Measurements from ENCODE around the gene ASB6. TPM values are rescaled to one million over a fixed set of nuclear protein-coding genes. Genes with fewer than 3 reads are reported as not detected.
A peak's percentile ranks its signal among the peaks of the same experiment; 100 is the strongest.

The ASB6 gene
- total and polyA plus RNA-seq, 2 of the 13 experiments (the other 11 are each of a cell fraction or from before 2014, with no cell fraction given): 8.2 to 8.4 TPM

- TF ChIP-seq ONECUT2 (CRISPR knock-in tag; IDR thresholded peaks at IDR 0.05): peak; percentile 54
- peak; percentile 7; the same call in 1 of the 2 replicates for TF ChIP-seq GLI4 (CRISPR knock-in tag; IDR thresholded peaks at IDR 0.05; ENCODE audit: borderline replicate concordance)
- no peak; the same call in 1 of the 2 replicates for TF ChIP-seq CENPBD1 (CRISPR knock-in tag; IDR thresholded peaks at IDR 0.05; ENCODE audit: borderline replicate concordance, low read depth)
- no peak for TF ChIP-seq ZBTB21 (CRISPR knock-in tag; IDR thresholded peaks at IDR 0.05)
- no peak; the same call in 1 of the 2 replicates for TF ChIP-seq ZNF280B (CRISPR knock-in tag; IDR thresholded peaks at IDR 0.05; ENCODE audit: borderline replicate concordance)
- no peak for TF ChIP-seq THYN1 (CRISPR knock-in tag; IDR thresholded peaks at IDR 0.05; ENCODE audit: borderline replicate concordance, low read depth)
- 0 out of 2 replicates have a peak, but pooled peaks have one; percentile 9 for TF ChIP-seq ZNF446 (CRISPR knock-in tag; IDR thresholded peaks at IDR 0.05)
- TF ChIP-seq ZNF646 (CRISPR knock-in tag; IDR thresholded peaks at IDR 0.05): 0 out of 2 replicates have a peak, but pooled peaks have one; percentile 28
- no peak for TF ChIP-seq ATM (IDR thresholded peaks at IDR 0.05; ENCODE audit: borderline replicate concordance)
- TF ChIP-seq ZNF792 (CRISPR knock-in tag; IDR thresholded peaks at IDR 0.05): peak; percentile 64; the same call in 1 of the 2 replicates
- no peak; the same call in none of the 2 replicates for TF ChIP-seq FOXC1 (CRISPR knock-in tag; IDR thresholded peaks at IDR 0.05; ENCODE audit: borderline replicate concordance)
- no peak for TF ChIP-seq GABPA (IDR thresholded peaks at IDR 0.05; ENCODE audit: low read depth, low read length)
- peak; percentile 18; the same call in 1 of the 2 replicates for TF ChIP-seq GABPA (CRISPR knock-in tag; IDR thresholded peaks at IDR 0.05; ENCODE audit: low read depth)
- TF ChIP-seq DNMT3B (CRISPR knock-in tag; conservative IDR thresholded peaks at IDR 0.05): no peak
- no peak; the same call in 1 of the 2 replicates for TF ChIP-seq ZNF616 (CRISPR knock-in tag; IDR thresholded peaks at IDR 0.05; ENCODE audit: low read depth)
- TF ChIP-seq HOXA3 (CRISPR knock-in tag; IDR thresholded peaks at IDR 0.05): peak; percentile 86
These were observed 44.4 kb downstream of the ASB6 start (continued) for GRCh38 chr9:129597355-129598088.
